NCI-H2171 (cell line): Measurements from ENCODE around the gene HOXB4.

ENCODE experiments used
- DNase-seq: peaks from one replicate; lab custom pipeline; 2025; lab: John Stamatoyannopoulos, UW

HOXB4 gene

DNA sequence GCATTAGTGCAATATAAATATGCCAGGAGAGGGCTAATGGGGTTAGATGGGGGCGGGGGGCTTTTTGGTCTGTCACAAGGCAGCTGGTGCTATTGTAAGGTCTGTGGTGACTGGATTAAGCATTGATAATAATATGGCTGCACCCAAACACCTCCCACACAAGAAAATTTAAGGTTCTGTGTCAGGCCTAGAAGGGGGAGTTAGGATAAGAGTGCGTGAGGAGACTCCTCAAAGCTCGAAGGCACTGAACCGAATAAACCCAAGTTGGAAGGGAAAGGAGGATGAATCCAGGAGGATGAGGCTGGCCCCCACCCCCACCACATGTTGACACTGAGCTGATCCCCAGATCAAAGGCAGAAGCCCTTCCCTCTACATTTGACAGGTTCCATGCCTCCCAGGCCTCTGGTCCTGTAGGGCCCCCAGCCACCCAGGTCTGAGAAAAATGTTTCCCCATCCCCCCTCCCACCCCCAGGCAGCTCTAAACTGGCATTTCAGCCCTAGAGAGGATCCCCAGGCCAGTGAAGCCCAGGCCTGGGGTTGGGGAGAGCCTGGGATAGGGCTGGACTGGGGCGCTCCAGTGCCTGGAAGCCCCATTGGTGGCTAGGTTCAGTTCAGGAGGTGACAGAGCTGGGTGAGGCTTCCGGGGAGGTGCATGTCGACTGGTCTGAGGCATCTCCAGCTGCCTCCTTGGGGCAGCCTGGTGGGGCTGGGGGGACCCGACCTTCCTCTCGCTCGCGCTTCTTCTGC is 49.0 kb downstream of the HOXB4 start:
- DNase-seq: no peak

DNA sequence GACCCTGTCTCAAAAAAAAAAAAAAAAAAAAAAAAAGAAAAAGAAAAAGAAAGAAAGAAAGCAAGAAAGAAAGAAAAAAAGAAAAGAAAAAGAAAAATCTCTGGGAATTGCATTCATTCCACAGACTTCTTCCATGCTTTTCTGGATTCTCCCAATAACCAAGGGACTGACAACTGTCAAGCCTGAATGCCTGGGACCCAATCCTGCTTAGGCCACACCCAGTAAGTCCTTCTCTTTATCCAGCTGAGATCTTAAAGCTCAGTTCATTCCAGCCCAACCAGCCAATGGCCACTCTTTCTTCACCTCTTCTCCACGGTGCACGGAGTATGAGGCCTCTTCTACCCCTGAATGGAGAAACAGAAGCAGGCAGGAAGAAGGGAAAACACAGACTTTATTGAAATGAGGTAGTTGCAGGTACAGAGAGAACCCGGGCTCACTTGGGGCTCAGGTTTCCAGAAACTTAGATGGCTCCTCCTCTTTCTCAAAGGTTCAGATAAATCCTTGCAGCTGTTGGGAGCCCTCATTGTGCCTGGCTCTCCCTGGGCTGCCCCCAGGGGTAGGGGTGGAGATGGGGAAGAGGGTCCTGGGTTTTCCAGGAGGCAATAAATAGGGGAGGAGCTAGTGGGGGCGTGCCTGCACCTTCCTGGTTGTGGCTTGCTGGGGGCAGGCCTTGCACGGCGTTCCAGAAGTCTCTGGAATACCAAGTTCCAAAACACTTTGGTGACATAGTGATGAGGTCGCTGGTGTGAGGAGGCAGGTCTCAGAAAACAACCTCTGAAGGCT is 49.8 kb downstream of the HOXB4 start:
- DNase-seq: no peak

DNA sequence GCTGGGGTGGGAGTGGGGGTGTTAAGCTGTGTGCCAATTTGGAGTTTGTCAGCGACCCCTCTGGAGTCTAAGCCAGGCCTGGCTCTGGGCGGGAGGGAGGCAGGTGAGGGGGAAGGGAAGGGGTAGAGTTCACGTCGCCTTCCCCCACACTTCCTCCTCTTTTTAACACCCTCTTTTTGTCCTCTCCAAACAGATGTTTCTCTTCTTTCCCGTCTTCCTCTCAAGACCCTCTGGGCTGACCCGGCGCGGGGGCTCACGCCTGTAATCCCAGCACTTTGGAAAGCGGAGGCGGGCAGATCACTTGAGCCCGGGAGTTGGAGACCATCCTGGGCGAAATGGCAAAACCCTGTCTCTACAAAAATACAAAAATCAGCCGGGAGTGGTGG is 50.6 kb downstream of the HOXB4 start:
- DNase-seq: no peak

DNA sequence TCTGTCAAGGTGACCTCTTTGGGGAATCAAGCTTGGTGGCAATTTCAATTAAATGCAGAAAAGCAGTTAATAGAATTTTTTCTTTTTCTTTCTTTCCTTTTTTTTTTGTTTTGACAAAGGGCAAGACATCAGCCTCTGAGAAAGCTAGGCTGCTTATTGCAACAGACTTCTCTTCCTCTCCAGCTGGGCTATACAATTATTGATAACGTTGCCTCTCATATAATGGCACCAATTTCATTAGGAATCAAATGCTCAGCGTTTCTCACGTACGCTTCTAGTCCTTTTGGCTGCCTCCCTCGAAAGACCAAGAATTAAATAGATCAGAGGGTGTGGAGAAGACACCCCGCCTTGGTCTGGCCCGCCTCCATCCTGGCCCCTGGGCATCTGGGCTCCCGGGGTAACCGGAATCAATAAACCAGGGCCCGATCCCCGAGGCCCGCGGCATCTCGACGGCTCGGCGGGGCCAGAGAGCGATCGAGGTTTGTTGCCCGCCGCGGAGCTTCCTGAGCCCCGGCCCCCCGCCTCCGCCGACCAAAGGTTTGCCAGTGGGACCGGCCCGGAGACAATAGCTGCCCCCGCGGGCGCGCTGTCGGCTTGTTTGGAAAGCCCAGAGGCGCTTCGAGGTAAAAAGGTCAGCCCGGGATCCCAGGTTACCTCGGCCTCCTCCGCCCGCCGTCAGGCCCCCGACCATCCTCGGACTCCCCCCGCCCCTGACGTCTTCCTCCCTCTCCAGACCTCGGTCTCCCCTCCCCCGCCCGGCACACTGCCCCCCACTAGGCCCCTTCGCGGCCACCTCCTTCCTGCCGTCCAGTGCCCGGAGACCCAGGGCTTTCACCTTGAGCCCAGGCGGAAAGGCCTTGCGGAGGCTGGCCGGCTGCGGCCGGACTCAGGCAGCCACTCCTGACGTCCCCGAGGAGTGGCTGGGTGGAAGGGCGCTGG is 51.3 kb downstream of the HOXB4 start:
- no peak for DNase-seq
